HepG2 (cell line): Measurements from ENCODE around the gene MPIG6B. TPM values are rescaled to one million over a fixed set of nuclear protein-coding genes. Genes with fewer than 3 reads are reported as not detected.

Source experiments
- BCL6 ChIP-seq: IDR thresholded peaks from 2 replicates; pipeline ENCODE4 v1.6.1; 2016; ENCODE audit warnings: missing genetic modification reagents, missing compliant biosample characterization
- FOXJ3 ChIP-seq: sonication (generic); formaldehyde crosslinking; IDR thresholded peaks from 2 replicates; pipeline ENCODE4 v1.4.0; 2020; ENCODE audit warnings: missing genetic modification reagents, mild to moderate bottlenecking, borderline replicate concordance
- IRX3 ChIP-seq: sonication (generic); formaldehyde crosslinking; IDR thresholded peaks from 2 replicates; pipeline ENCODE4 v1.8.1; 2023; ENCODE audit warnings: mild to moderate bottlenecking, low read depth, missing genetic modification reagents, borderline replicate concordance
- MTF1 ChIP-seq: sonication (generic); formaldehyde crosslinking; IDR thresholded peaks from 2 replicates; pipeline ENCODE4 v1.5.0; 2020; ENCODE audit warnings: missing genetic modification reagents
- NFIC ChIP-seq: IDR thresholded peaks from 2 replicates; pipeline ENCODE4 v1.6.1; 2012; ENCODE audit warnings: mild to moderate bottlenecking, low read length, inconsistent platforms
- RFX5 ChIP-seq: IDR thresholded peaks from 2 replicates; pipeline ENCODE4 v1.6.1; 2011; ENCODE audit warnings: low read depth, low read length, improper control_type of control experiment
- ZBTB42 ChIP-seq: sonication (generic); formaldehyde crosslinking; IDR thresholded peaks from 2 replicates; pipeline ENCODE4 v1.5.0; 2020; ENCODE audit warnings: mild to moderate bottlenecking, missing genetic modification reagents
- ZNF3 ChIP-seq: IDR thresholded peaks from 2 replicates; pipeline ENCODE4 v1.7.0; 2017; ENCODE audit warnings: inconsistent platforms
- ZNF468 ChIP-seq: sonication (generic); formaldehyde crosslinking; IDR thresholded peaks from 2 replicates; pipeline ENCODE4 v1.8.0; 2022; ENCODE audit warnings: mild to moderate bottlenecking, moderate library complexity, missing genetic modification reagents
- ZNF737 ChIP-seq: sonication (generic); formaldehyde crosslinking; IDR thresholded peaks from 2 replicates; pipeline ENCODE4 v1.5.0; 2020; ENCODE audit warnings: missing genetic modification reagents, mild to moderate bottlenecking, borderline replicate concordance
- polyA plus RNA-seq, 8 experiments: library from polyadenylated mRNA; depleted of rRNA in 3 of 8; stranded (reverse) in 7 of 8; unstranded in 1 of 8; fragments of >200 nt; fragmentation: Illumina TruSeq in 4 of 8; extraction: Trizol in 4 of 8; gene quantifications; 2 replicates each; pipeline versions ENCODE4 v1.2.1 to v1.2.3, GENCODE V29; 2011 to 2016; ENCODE audit warnings: low read depth in 4 of 8, missing spikeins in 1 of 8, mixed read lengths in 1 of 8; ENCODE audit not compliant: insufficient read depth in 1 of 8
- total RNA-seq, 5 experiments: library from RNA; depleted of rRNA; stranded (reverse); fragments of >200 nt; fragmentation: Illumina TruSeq; extraction: Trizol; gene quantifications; 2 replicates each; pipeline ENCODE4 v1.2.3, GENCODE V29; 2016; ENCODE audit warnings: low read depth in 1 of 5
- TF ChIP-seq, protein P1 (sequence below): sonication (generic); formaldehyde crosslinking; IDR thresholded peaks from 2 replicates; pipeline ENCODE4 v1.5.1; 2020; ENCODE audit warnings: mild to moderate bottlenecking, missing genetic modification reagents, borderline replicate concordance
- TF ChIP-seq, protein P2 (sequence below): fragments of 450-650 bp; IDR thresholded peaks from 2 replicates; pipeline ENCODE4 v1.6.1; 2016
- TF ChIP-seq, protein P3 (sequence below): sonication (generic); formaldehyde crosslinking; IDR thresholded peaks from 2 replicates; pipeline ENCODE4 v1.4.0; 2020; ENCODE audit warnings: mild to moderate bottlenecking, missing genetic modification reagents
- TF ChIP-seq, protein P4 (sequence below): sonication (generic); formaldehyde crosslinking; IDR thresholded peaks from 2 replicates; pipeline ENCODE4 v1.4.0; 2020; ENCODE audit warnings: mild to moderate bottlenecking, missing genetic modification reagents
- TF ChIP-seq, protein P5 (sequence below): sonication (generic); formaldehyde crosslinking; IDR thresholded peaks from 2 replicates; pipeline ENCODE4 v1.4.0; 2020; ENCODE audit warnings: missing genetic modification reagents, borderline replicate concordance
- TF ChIP-seq, protein P6 (sequence below): sonication (generic); formaldehyde crosslinking; IDR thresholded peaks from 2 replicates; pipeline ENCODE4 v1.9.0; 2021; ENCODE audit warnings: missing genetic modification reagents, mild to moderate bottlenecking, borderline replicate concordance
- TF ChIP-seq, protein P7 (sequence below): sonication (generic); formaldehyde crosslinking; conservative IDR thresholded peaks from 2 replicates; pipeline ENCODE4 v1.8.1; 2023; ENCODE audit warnings: missing genetic modification reagents

Gene MPIG6B
- total and polyA plus RNA-seq, 2 of the 13 experiments (the other 11 are each of a cell fraction or from before 2014, with no cell fraction given) = not detected

DNA sequence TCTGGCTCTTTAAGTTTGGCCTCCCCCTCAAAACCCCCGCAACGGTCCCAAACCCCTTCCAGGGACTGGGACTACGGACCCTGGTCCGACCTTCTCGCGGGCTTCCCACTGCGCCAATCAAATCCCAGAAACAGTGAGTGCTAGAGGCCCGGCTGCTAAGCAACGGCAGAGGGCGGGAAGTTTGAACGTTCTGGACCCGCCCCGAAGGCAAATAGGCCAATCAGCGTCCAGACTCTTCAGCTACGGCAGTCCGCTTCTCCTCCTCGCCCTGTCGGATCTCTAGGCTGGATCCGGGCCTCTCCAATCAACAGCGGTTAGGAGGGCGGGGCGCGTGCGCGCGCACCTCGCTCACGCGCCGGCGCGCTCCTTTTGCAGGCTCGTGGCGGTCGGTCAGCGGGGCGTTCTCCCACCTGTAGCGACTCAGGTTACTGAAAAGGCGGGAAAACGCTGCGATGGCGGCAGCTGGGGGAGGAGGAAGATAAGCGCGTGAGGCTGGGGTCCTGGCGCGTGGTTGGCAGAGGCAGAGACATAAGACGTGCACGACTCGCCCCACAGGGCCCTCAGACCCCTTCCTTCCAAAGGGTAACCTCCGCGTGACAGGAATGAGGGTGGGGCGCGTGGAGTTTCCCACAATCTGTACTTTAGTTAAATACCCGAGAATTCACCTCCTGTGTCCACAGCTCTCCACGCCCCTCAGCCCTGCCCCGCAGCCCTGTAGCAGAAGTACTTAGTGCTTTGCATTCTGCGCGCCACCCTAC lies 16.6 kb downstream of the MPIG6B start, which contains the start of gene MSH5 (continued):
- TF ChIP-seq, protein P1, sequence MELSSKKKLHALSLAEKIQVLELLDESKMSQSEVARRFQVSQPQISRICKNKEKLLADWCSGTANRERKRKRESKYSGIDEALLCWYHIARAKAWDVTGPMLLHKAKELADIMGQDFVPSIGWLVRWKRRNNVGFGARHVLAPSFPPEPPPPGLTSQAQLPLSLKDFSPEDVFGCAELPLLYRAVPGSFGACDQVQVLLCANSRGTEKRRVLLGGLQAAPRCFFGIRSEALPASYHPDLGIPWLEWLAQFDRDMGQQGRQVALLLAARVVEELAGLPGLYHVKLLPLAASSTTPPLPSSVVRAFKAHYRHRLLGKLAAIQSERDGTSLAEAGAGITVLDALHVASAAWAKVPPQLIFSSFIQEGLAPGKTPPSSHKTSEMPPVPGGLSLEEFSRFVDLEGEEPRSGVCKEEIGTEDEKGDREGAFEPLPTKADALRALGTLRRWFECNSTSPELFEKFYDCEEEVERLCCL (CRISPR knock-in tag) = peak; percentile 95
- TF ChIP-seq ZNF3 (CRISPR knock-in tag) (no peak), FOXJ3 (peak; percentile 51; the same call in 1 of the 2 replicates), ZNF468 (0 out of 2 replicates have a peak, but pooled peaks have one; percentile 56), BCL6 (CRISPR knock-in tag) (peak; percentile 46; the same call in 1 of the 2 replicates), ZBTB42 (CRISPR knock-in tag) (peak; percentile 97), IRX3 (CRISPR knock-in tag) (peak; percentile 99), MTF1 (CRISPR knock-in tag) (peak; percentile 31; the same call in 1 of the 2 replicates), NFIC (no peak), ZNF737 (CRISPR knock-in tag) (no peak), RFX5 (peak; percentile 82)
- TF ChIP-seq, protein P2, sequence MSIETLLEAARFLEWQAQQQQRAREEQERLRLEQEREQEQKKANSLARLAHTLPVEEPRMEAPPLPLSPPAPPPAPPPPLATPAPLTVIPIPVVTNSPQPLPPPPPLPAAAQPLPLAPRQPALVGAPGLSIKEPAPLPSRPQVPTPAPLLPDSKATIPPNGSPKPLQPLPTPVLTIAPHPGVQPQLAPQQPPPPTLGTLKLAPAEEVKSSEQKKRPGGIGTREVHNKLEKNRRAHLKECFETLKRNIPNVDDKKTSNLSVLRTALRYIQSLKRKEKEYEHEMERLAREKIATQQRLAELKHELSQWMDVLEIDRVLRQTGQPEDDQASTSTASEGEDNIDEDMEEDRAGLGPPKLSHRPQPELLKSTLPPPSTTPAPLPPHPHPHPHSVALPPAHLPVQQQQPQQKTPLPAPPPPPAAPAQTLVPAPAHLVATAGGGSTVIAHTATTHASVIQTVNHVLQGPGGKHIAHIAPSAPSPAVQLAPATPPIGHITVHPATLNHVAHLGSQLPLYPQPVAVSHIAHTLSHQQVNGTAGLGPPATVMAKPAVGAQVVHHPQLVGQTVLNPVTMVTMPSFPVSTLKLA = peak; percentile 77
- TF ChIP-seq, protein P3, sequence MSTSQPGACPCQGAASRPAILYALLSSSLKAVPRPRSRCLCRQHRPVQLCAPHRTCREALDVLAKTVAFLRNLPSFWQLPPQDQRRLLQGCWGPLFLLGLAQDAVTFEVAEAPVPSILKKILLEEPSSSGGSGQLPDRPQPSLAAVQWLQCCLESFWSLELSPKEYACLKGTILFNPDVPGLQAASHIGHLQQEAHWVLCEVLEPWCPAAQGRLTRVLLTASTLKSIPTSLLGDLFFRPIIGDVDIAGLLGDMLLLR (CRISPR knock-in tag) = peak; percentile 97
- TF ChIP-seq, protein P4, sequence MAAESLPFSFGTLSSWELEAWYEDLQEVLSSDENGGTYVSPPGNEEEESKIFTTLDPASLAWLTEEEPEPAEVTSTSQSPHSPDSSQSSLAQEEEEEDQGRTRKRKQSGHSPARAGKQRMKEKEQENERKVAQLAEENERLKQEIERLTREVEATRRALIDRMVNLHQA (CRISPR knock-in tag) = 0 out of 2 replicates have a peak, but pooled peaks have one; percentile 36
- TF ChIP-seq, protein P5, sequence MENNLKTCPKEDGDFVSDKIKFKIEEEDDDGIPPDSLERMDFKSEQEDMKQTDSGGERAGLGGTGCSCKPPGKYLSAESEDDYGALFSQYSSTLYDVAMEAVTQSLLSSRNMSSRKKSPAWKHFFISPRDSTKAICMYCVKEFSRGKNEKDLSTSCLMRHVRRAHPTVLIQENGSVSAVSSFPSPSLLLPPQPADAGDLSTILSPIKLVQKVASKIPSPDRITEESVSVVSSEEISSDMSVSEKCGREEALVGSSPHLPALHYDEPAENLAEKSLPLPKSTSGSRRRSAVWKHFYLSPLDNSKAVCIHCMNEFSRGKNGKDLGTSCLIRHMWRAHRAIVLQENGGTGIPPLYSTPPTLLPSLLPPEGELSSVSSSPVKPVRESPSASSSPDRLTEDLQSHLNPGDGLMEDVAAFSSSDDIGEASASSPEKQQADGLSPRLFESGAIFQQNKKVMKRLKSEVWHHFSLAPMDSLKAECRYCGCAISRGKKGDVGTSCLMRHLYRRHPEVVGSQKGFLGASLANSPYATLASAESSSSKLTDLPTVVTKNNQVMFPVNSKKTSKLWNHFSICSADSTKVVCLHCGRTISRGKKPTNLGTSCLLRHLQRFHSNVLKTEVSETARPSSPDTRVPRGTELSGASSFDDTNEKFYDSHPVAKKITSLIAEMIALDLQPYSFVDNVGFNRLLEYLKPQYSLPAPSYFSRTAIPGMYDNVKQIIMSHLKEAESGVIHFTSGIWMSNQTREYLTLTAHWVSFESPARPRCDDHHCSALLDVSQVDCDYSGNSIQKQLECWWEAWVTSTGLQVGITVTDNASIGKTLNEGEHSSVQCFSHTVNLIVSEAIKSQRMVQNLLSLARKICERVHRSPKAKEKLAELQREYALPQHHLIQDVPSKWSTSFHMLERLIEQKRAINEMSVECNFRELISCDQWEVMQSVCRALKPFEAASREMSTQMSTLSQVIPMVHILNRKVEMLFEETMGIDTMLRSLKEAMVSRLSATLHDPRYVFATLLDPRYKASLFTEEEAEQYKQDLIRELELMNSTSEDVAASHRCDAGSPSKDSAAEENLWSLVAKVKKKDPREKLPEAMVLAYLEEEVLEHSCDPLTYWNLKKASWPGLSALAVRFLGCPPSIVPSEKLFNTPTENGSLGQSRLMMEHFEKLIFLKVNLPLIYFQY = no peak; the same call in 1 of the 2 replicates
- TF ChIP-seq, protein P6, sequence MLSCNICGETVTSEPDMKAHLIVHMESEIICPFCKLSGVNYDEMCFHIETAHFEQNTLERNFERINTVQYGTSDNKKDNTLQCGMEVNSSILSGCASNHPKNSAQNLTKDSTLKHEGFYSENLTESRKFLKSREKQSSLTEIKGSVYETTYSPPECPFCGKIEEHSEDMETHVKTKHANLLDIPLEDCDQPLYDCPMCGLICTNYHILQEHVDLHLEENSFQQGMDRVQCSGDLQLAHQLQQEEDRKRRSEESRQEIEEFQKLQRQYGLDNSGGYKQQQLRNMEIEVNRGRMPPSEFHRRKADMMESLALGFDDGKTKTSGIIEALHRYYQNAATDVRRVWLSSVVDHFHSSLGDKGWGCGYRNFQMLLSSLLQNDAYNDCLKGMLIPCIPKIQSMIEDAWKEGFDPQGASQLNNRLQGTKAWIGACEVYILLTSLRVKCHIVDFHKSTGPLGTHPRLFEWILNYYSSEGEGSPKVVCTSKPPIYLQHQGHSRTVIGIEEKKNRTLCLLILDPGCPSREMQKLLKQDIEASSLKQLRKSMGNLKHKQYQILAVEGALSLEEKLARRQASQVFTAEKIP (CRISPR knock-in tag) = no peak
- TF ChIP-seq, protein P7, sequence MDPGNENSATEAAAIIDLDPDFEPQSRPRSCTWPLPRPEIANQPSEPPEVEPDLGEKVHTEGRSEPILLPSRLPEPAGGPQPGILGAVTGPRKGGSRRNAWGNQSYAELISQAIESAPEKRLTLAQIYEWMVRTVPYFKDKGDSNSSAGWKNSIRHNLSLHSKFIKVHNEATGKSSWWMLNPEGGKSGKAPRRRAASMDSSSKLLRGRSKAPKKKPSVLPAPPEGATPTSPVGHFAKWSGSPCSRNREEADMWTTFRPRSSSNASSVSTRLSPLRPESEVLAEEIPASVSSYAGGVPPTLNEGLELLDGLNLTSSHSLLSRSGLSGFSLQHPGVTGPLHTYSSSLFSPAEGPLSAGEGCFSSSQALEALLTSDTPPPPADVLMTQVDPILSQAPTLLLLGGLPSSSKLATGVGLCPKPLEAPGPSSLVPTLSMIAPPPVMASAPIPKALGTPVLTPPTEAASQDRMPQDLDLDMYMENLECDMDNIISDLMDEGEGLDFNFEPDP (CRISPR knock-in tag) = peak; percentile 99
